ENCODE results near the gene ZCCHC14. TPM values are rescaled to one million over a fixed set of nuclear protein-coding genes. Genes with fewer than 3 reads are reported as not detected.

Gene ZCCHC14
- total RNA-seq, 1 donor from 2014 or later: 50.4 TPM

DNA sequence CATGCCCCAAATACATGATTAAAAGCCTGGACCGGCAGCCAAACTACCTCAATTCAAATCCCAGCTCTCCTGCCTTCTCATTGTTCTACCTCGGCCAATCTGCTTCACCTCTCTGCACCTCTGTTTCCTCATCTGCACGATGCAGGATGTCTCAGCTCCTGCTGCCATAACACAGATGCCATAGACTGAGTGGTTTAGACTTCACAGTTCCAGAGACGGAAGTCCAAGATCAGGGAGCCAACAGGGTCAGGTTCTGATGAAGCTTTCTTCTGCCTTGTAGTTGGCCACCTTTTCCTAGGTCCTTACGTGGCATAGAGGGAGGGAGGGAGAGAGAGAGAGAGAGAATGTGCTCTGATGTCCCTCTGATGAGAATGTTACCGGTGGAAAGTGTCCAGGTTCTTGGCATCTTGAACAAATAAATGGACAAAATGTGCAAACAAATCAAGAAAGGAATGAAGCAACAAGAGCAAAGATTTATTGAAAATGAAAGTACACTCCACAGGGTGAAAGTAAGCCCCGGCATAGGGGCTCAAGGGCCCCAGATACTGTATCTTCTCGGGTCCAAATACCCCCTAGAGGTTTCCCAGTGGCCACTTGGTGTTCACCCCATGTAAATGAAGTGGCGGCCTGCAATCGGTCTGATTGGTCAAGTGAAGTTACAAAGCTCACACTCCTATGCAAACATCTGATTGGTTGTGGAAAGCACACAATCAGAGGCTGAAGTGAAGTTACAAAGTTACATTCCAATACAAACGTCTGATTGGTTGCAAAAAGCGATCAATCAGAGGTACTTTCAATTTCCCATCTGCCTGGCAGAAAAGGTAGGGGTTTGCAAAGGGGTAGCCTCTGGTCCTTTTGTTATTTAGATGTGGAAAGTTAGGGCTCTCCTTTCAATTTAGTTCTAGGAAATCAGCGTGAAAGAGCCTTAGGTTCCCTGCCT, 43.3 kb upstream of the ZCCHC14 start:
- TF ChIP-seq, protein P1, sequence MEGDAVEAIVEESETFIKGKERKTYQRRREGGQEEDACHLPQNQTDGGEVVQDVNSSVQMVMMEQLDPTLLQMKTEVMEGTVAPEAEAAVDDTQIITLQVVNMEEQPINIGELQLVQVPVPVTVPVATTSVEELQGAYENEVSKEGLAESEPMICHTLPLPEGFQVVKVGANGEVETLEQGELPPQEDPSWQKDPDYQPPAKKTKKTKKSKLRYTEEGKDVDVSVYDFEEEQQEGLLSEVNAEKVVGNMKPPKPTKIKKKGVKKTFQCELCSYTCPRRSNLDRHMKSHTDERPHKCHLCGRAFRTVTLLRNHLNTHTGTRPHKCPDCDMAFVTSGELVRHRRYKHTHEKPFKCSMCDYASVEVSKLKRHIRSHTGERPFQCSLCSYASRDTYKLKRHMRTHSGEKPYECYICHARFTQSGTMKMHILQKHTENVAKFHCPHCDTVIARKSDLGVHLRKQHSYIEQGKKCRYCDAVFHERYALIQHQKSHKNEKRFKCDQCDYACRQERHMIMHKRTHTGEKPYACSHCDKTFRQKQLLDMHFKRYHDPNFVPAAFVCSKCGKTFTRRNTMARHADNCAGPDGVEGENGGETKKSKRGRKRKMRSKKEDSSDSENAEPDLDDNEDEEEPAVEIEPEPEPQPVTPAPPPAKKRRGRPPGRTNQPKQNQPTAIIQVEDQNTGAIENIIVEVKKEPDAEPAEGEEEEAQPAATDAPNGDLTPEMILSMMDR (IDR thresholded peaks at IDR 0.05; ENCODE audit: unreplicated experiment): no peak
- H3K27me3 Mint-ChIP-seq (ENCODE audit: unreplicated experiment): peaks cover 2% of the 10 kb centered on the region
- H3K4me3 Mint-ChIP-seq (ENCODE audit: unreplicated experiment): no peak overlapping the region
- peaks cover 4% of the 10 kb centered on the region for H3K36me3 Mint-ChIP-seq (ENCODE audit: low read depth, unreplicated experiment)
- no peak for DNase-seq (ENCODE audit: low spot score)
- no peak overlapping the region for H3K27ac Mint-ChIP-seq (ENCODE audit: unreplicated experiment)
- no peaks in the 10 kb centered on the region for H3K9me3 Mint-ChIP-seq (ENCODE audit: unreplicated experiment)
- peaks cover 13% of the 10 kb centered on the region for H3K4me1 Mint-ChIP-seq (ENCODE audit: unreplicated experiment)

DNA sequence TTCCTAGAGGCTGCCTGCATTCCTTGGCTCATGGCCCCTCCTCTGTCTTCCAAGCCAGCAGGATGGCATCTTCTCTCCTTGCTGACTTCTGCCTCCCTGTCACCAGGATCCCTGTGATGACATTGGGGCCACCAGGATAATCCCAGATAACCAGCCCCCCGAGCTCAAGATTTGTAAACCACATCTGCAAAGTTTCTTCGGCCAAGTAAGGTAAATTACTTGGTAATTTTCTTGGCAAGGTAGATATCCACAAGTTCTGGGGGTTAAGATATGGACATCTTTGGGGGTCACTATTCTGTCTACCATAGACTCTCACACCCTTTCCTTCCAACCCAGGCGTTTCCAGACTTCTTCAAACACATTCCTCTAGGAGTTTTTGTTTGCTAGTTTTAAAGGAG, 42.6 kb upstream of the ZCCHC14 start:
- Mint-ChIP-seq H3K4me1 (ENCODE audit: unreplicated experiment) (peaks cover 10% of the 10 kb centered on the region), H3K9me3 (ENCODE audit: unreplicated experiment) (no peaks in the 10 kb centered on the region), H3K27ac (ENCODE audit: unreplicated experiment) (no peak overlapping the region), H3K4me3 (ENCODE audit: unreplicated experiment) (no peak overlapping the region), H3K36me3 (ENCODE audit: low read depth, unreplicated experiment) (peaks cover 4% of the 10 kb centered on the region), H3K27me3 (ENCODE audit: unreplicated experiment) (peaks cover 2% of the 10 kb centered on the region)
- no peak for DNase-seq (ENCODE audit: low spot score)
- TF ChIP-seq, protein P1 (IDR thresholded peaks at IDR 0.05; ENCODE audit: unreplicated experiment): no peak

DNA sequence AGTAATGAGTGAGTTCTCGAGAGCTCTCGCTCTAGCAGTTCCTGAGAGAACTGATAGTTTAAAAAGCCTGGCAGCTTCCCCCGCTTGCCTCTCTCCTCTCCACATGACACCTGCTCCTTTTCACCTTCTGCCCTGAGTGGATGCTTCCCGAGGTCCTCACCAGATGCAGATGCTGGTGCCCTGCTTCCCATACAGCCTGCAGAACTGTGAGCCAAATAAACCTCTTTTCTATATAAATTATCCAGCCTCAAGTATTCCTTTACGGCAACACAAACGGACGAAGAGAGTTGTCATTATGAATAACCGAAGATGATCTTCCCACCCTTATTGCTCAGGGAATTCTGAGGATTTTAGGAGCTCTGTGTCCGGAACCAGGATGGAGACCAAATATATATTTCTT, 41.9 kb upstream of the ZCCHC14 start:
- TF ChIP-seq, protein P1 (IDR thresholded peaks at IDR 0.05; ENCODE audit: unreplicated experiment): no peak
- no peaks in the 10 kb centered on the region for H3K9me3 Mint-ChIP-seq (ENCODE audit: unreplicated experiment)
- no peak for DNase-seq (ENCODE audit: low spot score)
- peaks cover 4% of the 10 kb centered on the region for H3K36me3 Mint-ChIP-seq (ENCODE audit: low read depth, unreplicated experiment)
- no peak overlapping the region for H3K27ac Mint-ChIP-seq (ENCODE audit: unreplicated experiment)
- no peak overlapping the region for H3K4me3 Mint-ChIP-seq (ENCODE audit: unreplicated experiment)
- peaks cover 4% of the 10 kb centered on the region for H3K4me1 Mint-ChIP-seq (ENCODE audit: unreplicated experiment)
- peaks cover 2% of the 10 kb centered on the region for H3K27me3 Mint-ChIP-seq (ENCODE audit: unreplicated experiment)

DNA sequence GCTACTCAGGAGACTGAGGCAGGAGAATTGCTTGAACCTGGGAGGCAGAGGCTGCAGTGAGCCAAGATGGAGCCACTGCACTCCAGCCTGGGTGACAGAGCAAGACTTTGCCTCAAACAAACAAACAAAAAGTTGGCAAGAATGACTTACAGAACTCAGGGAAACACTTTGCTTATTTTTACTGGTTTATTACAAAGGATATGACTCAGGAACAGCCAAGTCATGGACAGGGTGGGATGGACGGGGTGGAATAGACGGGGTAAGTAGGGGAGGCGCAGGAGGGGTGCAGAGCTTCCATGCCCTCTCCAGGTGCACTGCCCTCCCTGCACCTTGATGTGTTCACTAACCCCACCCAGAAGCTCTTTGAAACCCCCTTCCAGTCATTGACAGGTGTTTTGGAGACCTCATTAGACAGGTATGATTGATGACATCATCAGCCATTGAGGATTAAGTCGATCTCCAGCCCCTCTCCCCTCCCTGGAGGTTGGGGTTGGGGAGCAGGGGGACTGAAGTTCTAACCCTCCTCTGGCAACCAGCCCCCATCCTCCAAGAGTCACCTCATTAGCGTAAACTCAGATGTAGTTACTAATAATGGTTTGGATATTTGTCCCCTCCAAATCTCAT, 41.3 kb upstream of the ZCCHC14 start:
- Mint-ChIP-seq H3K9me3 (ENCODE audit: unreplicated experiment) (no peaks in the 10 kb centered on the region), H3K27me3 (ENCODE audit: unreplicated experiment) (peaks cover 2% of the 10 kb centered on the region), H3K4me3 (ENCODE audit: unreplicated experiment) (no peak overlapping the region), H3K36me3 (ENCODE audit: low read depth, unreplicated experiment) (peaks cover 4% of the 10 kb centered on the region), H3K4me1 (ENCODE audit: unreplicated experiment) (no peaks in the 10 kb centered on the region), H3K27ac (ENCODE audit: unreplicated experiment) (no peak overlapping the region)
- DNase-seq (ENCODE audit: low spot score): no peak
- TF ChIP-seq, protein P1 (IDR thresholded peaks at IDR 0.05; ENCODE audit: unreplicated experiment): no peak

DNA sequence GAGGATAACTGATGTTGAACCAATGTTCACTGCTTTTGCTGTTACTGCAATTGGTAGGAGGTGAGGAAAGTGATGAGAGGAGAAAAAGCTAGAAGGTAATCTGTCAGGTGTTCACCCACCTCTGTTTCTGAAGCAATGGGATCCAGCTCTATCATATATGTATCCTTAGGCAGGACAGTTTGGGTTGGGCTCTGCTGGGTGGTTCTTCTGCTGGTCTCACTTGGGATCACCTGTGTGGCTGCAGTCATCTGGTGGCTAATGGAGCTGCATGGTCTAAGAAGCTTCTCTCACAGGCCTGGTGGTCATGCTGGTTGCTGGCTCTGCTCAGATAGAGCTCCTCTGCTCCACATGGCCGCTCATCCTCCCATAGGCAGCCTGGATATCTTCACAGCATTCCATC, 40.2 kb upstream of the ZCCHC14 start:
- Mint-ChIP-seq H3K27me3 (ENCODE audit: unreplicated experiment) (peaks cover 2% of the 10 kb centered on the region), H3K4me3 (ENCODE audit: unreplicated experiment) (no peak overlapping the region), H3K4me1 (ENCODE audit: unreplicated experiment) (no peaks in the 10 kb centered on the region), H3K36me3 (ENCODE audit: low read depth, unreplicated experiment) (peaks cover 4% of the 10 kb centered on the region), H3K27ac (ENCODE audit: unreplicated experiment) (no peak overlapping the region), H3K9me3 (ENCODE audit: unreplicated experiment) (no peaks in the 10 kb centered on the region)
- TF ChIP-seq, protein P1 (IDR thresholded peaks at IDR 0.05; ENCODE audit: unreplicated experiment): no peak
- DNase-seq (ENCODE audit: low spot score): no peak

Measured in endothelial cell (in vitro differentiated cells).